Heart right ventricle (tissue), 16 donors: Measurements from ENCODE around the gene MAN2A2. TPM values are rescaled to one million over a fixed set of nuclear protein-coding genes. Genes with fewer than 3 reads are reported as not detected.

ENCODE experiments used
- ATAC-seq, 8 donors: fragments of 200-7000 bp; cut with Tn5 transposase; one replicate each; pipeline ENCODE4 v1.9.1; 2020; ENCODE audit warnings: mild to moderate bottlenecking in 8 of 8, moderate library complexity in 8 of 8, moderate number of reproducible peaks in 1 of 8
- DNase-seq, 2 donors: peaks; one replicate each; pipeline ENCODE4 v3.0.0-alpha.2; 2020
- H3K27ac ChIP-seq, 10 donors: fragments of 200-600 bp; sonication (generic) in 2 of 10; one replicate each; pipeline versions ENCODE4 v1.5.0 to v1.8.0; 2020 to 2022; ENCODE audit warnings: mild to moderate bottlenecking in 3 of 10
- H3K27me3 ChIP-seq, 7 donors: fragments of 200-600 bp; one replicate each; pipeline ENCODE4 v1.8.0; 2021 to 2022; ENCODE audit warnings: mild to moderate bottlenecking in 2 of 7
- H3K36me3 ChIP-seq, 9 donors: fragments of 200-600 bp; sonication (generic) in 1 of 9; one replicate each; pipeline versions ENCODE4 v1.5.0 to v1.8.0; 2020 to 2022; ENCODE audit warnings: mild to moderate bottlenecking in 2 of 9
- H3K4me1 ChIP-seq, 9 donors: fragments of 200-600 bp; sonication (generic) in 1 of 9; one replicate each; pipeline versions ENCODE4 v1.5.0 to v1.8.0; 2020 to 2022; ENCODE audit warnings: mild to moderate bottlenecking in 4 of 9
- H3K4me3 ChIP-seq, 10 donors: fragments of 200-600 bp; sonication (generic) in 2 of 10; one replicate each; pipeline versions ENCODE4 v1.5.0 to v1.8.0; 2020 to 2022; ENCODE audit warnings: mild to moderate bottlenecking in 7 of 10, moderate library complexity in 2 of 10
- H3K9me3 ChIP-seq, 11 donors: fragments of 200-600 bp in 10 of 11; sonication (generic) in 2 of 11; one replicate each; pipeline versions ENCODE4 v1.5.0 to v1.8.0; 2013 to 2022; ENCODE audit warnings: mild to moderate bottlenecking in 2 of 11, control low read depth in 1 of 11, moderate library complexity in 1 of 11
- CTCF ChIP-seq, 9 donors: fragments of 200-600 bp; sonication (generic) in 2 of 9; IDR thresholded peaks; one replicate each; pipeline versions ENCODE4 v1.5.0 to v1.8.0; 2021 to 2022; ENCODE audit warnings: antibody characterized with exemption in 9 of 9, mild to moderate bottlenecking in 5 of 9, moderate library complexity in 1 of 9
- WGBS, 2 donors: extraction: QIAGEN DNeasy Blood & Tissue Kit; methylation state at CpG; one replicate each; pipeline ENCODE4 v1.1.7; 2013; ENCODE audit warnings: inconsistent platforms in 1 of 2; 5-methylcytosine and 5-hydroxymethylcytosine counted together
- intact Hi-C, 10 donors: fragments of 100-400 bp; cut with DNase I; formaldehyde crosslinking; loops; one replicate each; pipeline versions ENCODE4 v1.11.1 to v1.14.2; 2022
- polyA plus RNA-seq, 2 donors: library from polyadenylated mRNA; stranded (reverse); fragments of 200-250 nt; gene quantifications; one replicate each; pipeline ENCODE4 v1.2.3, GENCODE V29; 2013
- total RNA-seq, 10 donors: library from RNA; stranded (reverse); fragmentation: NEBNext Ultra II Directional in 3 of 10; extraction: Animal tissue kit (Norgen Biotek cat#: 25700) in 3 of 10; gene quantifications; one replicate each; pipeline versions ENCODE4 v1.2.1 to v1.2.4, GENCODE V29; 2021 to 2023
- donor health status: Arrhythmogenic right ventricular cardiomyopathy.
- donor health status: ischemic (EF 13 %, LVEDD 7.1; RV severe dilation, severe dysfunction).
- donor health status: healthy with polysubstance abuse.
- donor health status: DM: no; HTN: yes; CAD: no.
- donor health status: DM: no; HTN: no; CAD: no.
- donor health status: ischemic (EF 25% LVEDD 6.9; RV normal size, moderate dysfunction).
- donor health status: ischemic (EF 25% LVEDD 5.7; RV mildly dilated, moderate dysfunction).
- donor health status: healthy.
- donor health status: DM: yes; HTN: yes; CAD: no.
- donor health status: Ischemic cardiomyopathy.
- donor health status: ischemic (EF 35%, LVEDD 5.7; RV mildly dilated, moderate dysfunction).
- donor health status: nonischemic (EF 11% LVEDD 7.7; RV severe dilation, severe dysfunction).
- donor health status: DM: yes; HTN: yes; CAD: no.
- donor health status: PGD.
- donor health status: ischemic (EF 29% LVEDD 5.4; RV normal size, mild dysfunction).
- donor health status: nonischemic (EF 23%, LVEDD 6.1; RV moderate dilation, normal function).

The MAN2A2 gene
- total and polyA plus RNA-seq, 12 donors: 24.8 to 157 (median 95.6) TPM

- Histone ChIP-seq H3K9me3 (no peaks in the 10 kb centered on the region), H3K4me1 (peaks cover 16 to 48% (median 40%) of the 10 kb centered on the region in 9 donors), H3K36me3 (peaks cover 5 to 69% (median 45%) of the 10 kb centered on the region in 9 donors), H3K4me3 (no peak overlapping the region), H3K27me3 (no peaks in the 10 kb centered on the region), H3K27ac (peak overlapping the region in 9 of 10 donors; percentile 88 to 100 (median 97))
- DNase-seq (no peak), ATAC-seq (no peak)
- WGBS, 2 donors: 86 to 90% methylated on average over 19 of the region's 19 CpGs
- intact Hi-C loops: loop anchor here in 4 of 10 donors (10.0 kb wide), 3 partner anchors 167 to 387 kb away; partner anchors contain the start of genes BLM (in 2 of the 4) and CRTC3 (in 1 of the 4)
- TF ChIP-seq CTCF (IDR thresholded peaks at IDR 0.05): no peak
Measured at GRCh38 chr15:90881978-90882721, 21.0 kb upstream of the MAN2A2 start.

- no peaks in the 10 kb centered on the region for H3K9me3 ChIP-seq
- intact Hi-C loops: loop anchor here in 4 of 10 donors (10.0 kb wide), 3 partner anchors 168 to 388 kb away; partner anchors contain the start of genes BLM (in 2 of the 4) and CRTC3 (in 1 of the 4)
- ATAC-seq (no peak), DNase-seq (no peak)
- peak overlapping the region in 7 of 10 donors; percentile 47 to 83 (median 73) for H3K4me3 ChIP-seq
- H3K27me3 ChIP-seq: no peaks in the 10 kb centered on the region
- H3K36me3 ChIP-seq: peaks cover 5 to 69% (median 38%) of the 10 kb centered on the region in 9 donors
- H3K4me1 ChIP-seq: peaks cover 16 to 56% (median 46%) of the 10 kb centered on the region in 9 donors
- no peak for TF ChIP-seq CTCF (IDR thresholded peaks at IDR 0.05)
- peak overlapping the region; percentile 88 to 100 (median 97) for H3K27ac ChIP-seq
- WGBS, 2 donors: 65 to 80% methylated on average over 13 of the region's 13 CpGs
Measured at GRCh38 chr15:90882781-90883525, 20.1 kb upstream of the MAN2A2 start.

GRCh38 chr15:90883526-90883975 lies 19.6 kb upstream of the MAN2A2 start:
- DNase-seq: no peak
- WGBS, 2 donors: 48 to 74% methylated on average over 7 of the region's 7 CpGs
- ATAC-seq: peak in 5 of 8 donors; percentile 3 to 13 (median 6)
- peaks cover 16 to 60% (median 50%) of the 10 kb centered on the region in 9 donors for H3K4me1 ChIP-seq
- peak overlapping the region in 9 of 10 donors; percentile 47 to 83 (median 73) for H3K4me3 ChIP-seq
- H3K27me3 ChIP-seq: no peaks in the 10 kb centered on the region
- no peaks in the 10 kb centered on the region for H3K9me3 ChIP-seq
- no peak for TF ChIP-seq CTCF (IDR thresholded peaks at IDR 0.05)
- peaks cover 5 to 69% (median 33%) of the 10 kb centered on the region in 9 donors for H3K36me3 ChIP-seq
- peak overlapping the region; percentile 88 to 100 (median 97) for H3K27ac ChIP-seq
- intact Hi-C loops: loop anchor here in 4 of 10 donors (10.0 kb wide), 3 partner anchors 169 to 389 kb away; partner anchors contain the start of genes BLM (in 2 of the 4) and CRTC3 (in 1 of the 4)
